H1 (cell line): ENCODE measurements around the gene MYL11.
"Not testable (repeated sequence)": the region's sequence is repeated elsewhere in the genome, so short reads cannot be mapped to it uniquely, and the experiment has no call there.

Experiments
- POLR2A ChIP-seq, 2 experiments: IDR thresholded peaks; 1 replicate in 1 of 2; 2 replicates in 1 of 2; pipeline ENCODE4 v1.6.1; 2011; ENCODE audit warnings: low read depth in 2 of 2, low read length in 2 of 2, mild to moderate bottlenecking in 2 of 2; ENCODE audit errors: control extremely low read depth in 1 of 2
- POLR2AphosphoS5 ChIP-seq: IDR thresholded peaks from 2 replicates; pipeline ENCODE4 v1.6.1; 2011; ENCODE audit warnings: low read depth, low read length
- TF ChIP-seq, protein P1 (sequence below), 3 experiments: IDR thresholded peaks; 1 replicate in 2 of 3; 2 replicates in 1 of 3; pipeline versions ENCODE4 v1.5.1 to v1.6.1; 2011; ENCODE audit warnings: low read length in 3 of 3, mild to moderate bottlenecking in 3 of 3, inconsistent platforms in 2 of 3, low read depth in 1 of 3, moderate library complexity in 1 of 3; ENCODE audit not compliant: insufficient read depth in 1 of 3; ENCODE audit errors: control extremely low read depth in 1 of 3

DNA sequence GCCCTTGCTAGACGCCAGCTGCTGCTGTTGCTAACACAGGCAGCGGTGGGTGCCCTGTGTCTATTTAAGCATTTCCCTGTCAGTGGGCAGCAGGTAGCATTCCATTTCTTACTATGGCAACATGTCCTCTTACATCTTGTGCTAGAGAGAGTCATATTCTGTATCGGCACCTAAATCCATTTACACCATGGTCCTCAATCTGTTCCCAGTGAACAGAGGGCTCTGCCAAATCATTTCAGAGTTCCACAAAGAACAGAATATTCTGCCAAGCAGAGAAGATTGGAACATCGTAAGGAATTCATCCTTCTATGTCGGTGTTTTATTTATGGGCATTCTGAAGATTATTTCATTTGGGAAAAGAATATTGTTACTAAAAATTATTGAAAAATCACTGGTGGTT lies 35.9 kb upstream of the MYL11 start:
- TF ChIP-seq, protein P1, sequence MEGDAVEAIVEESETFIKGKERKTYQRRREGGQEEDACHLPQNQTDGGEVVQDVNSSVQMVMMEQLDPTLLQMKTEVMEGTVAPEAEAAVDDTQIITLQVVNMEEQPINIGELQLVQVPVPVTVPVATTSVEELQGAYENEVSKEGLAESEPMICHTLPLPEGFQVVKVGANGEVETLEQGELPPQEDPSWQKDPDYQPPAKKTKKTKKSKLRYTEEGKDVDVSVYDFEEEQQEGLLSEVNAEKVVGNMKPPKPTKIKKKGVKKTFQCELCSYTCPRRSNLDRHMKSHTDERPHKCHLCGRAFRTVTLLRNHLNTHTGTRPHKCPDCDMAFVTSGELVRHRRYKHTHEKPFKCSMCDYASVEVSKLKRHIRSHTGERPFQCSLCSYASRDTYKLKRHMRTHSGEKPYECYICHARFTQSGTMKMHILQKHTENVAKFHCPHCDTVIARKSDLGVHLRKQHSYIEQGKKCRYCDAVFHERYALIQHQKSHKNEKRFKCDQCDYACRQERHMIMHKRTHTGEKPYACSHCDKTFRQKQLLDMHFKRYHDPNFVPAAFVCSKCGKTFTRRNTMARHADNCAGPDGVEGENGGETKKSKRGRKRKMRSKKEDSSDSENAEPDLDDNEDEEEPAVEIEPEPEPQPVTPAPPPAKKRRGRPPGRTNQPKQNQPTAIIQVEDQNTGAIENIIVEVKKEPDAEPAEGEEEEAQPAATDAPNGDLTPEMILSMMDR (IDR thresholded peaks at IDR 0.05; ENCODE audit: control extremely low read depth in 1 of 3, insufficient read depth in 1 of 3, low read depth in 1 of 3, low read length in 3 of 3): not testable (repeated sequence)
- not testable (repeated sequence) for TF ChIP-seq POLR2AphosphoS5; POLR2A (IDR thresholded peaks at IDR 0.05; ENCODE audit: control extremely low read depth in 1 of 2, low read depth in 2 of 2, low read length in 2 of 2)
